ENCODE results near the gene CSTF1.

The CSTF1 gene

GRCh38 chr20:56418385-56418861, 26.0 kb downstream of the CSTF1 start:
- no peaks in the 10 kb centered on the region for H3K36me3 ChIP-seq (ENCODE audit: control insufficient read depth, insufficient read depth, low read length)
- H3K9ac ChIP-seq = no peak overlapping the region
- H3K4me1 ChIP-seq = no peaks in the 10 kb centered on the region
- no peak overlapping the region for H3K4me2 ChIP-seq (ENCODE audit: low read length)
- no peak overlapping the region for H3K27ac ChIP-seq
- H3K79me2 ChIP-seq = no peaks in the 10 kb centered on the region
- no peak overlapping the region for H2AFZ ChIP-seq
- no peaks in the 10 kb centered on the region for H3K9me3 ChIP-seq (ENCODE audit: control insufficient read depth, low read length)
- TF ChIP-seq, protein P1, sequence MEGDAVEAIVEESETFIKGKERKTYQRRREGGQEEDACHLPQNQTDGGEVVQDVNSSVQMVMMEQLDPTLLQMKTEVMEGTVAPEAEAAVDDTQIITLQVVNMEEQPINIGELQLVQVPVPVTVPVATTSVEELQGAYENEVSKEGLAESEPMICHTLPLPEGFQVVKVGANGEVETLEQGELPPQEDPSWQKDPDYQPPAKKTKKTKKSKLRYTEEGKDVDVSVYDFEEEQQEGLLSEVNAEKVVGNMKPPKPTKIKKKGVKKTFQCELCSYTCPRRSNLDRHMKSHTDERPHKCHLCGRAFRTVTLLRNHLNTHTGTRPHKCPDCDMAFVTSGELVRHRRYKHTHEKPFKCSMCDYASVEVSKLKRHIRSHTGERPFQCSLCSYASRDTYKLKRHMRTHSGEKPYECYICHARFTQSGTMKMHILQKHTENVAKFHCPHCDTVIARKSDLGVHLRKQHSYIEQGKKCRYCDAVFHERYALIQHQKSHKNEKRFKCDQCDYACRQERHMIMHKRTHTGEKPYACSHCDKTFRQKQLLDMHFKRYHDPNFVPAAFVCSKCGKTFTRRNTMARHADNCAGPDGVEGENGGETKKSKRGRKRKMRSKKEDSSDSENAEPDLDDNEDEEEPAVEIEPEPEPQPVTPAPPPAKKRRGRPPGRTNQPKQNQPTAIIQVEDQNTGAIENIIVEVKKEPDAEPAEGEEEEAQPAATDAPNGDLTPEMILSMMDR (IDR thresholded peaks at IDR 0.05) = no peak
- H3K27me3 ChIP-seq (ENCODE audit: control insufficient read depth, insufficient read depth, low read length) = no peaks in the 10 kb centered on the region
- no peak overlapping the region for H3K4me3 ChIP-seq (ENCODE audit: low read depth, low read length)

DNA sequence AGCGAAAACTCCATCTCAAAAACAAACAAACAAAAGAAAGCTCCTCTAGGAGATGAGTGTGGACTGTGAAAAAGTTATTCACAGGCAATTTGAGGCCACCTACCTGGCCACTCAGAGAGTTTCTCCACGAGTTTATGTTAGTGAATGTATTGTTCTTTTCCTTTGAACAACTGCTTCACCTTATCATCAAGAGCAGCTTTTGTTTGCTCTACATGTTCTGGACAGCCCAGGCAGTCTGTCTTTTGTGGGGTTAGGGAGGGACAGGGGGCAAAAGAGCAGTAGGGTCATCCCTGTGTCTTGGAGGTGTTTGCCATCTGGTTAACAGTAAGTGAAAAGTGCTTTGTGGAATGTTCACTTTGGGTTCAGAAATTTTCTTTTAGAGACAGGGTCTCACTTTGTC, 27.6 kb downstream of the CSTF1 start:
- Histone ChIP-seq H3K79me2 (no peaks in the 10 kb centered on the region), H3K27ac (no peak overlapping the region)

GRCh38 chr20:56420940-56421688, 28.7 kb downstream of the CSTF1 start:
- no peaks in the 10 kb centered on the region for H3K36me3 ChIP-seq (ENCODE audit: control insufficient read depth, insufficient read depth, low read length)
- no peak overlapping the region for H3K4me3 ChIP-seq (ENCODE audit: low read depth, low read length)
- no peaks in the 10 kb centered on the region for H3K79me2 ChIP-seq
- H3K9ac ChIP-seq = no peak overlapping the region
- H3K27ac ChIP-seq = no peak overlapping the region
- H3K27me3 ChIP-seq (ENCODE audit: control insufficient read depth, insufficient read depth, low read length) = no peaks in the 10 kb centered on the region
- no peaks in the 10 kb centered on the region for H3K9me3 ChIP-seq (ENCODE audit: control insufficient read depth, low read length)
- TF ChIP-seq, protein P1 (IDR thresholded peaks at IDR 0.05) = no peak
- H3K4me1 ChIP-seq = no peaks in the 10 kb centered on the region
- H2AFZ ChIP-seq = no peak overlapping the region
- no peak overlapping the region for H3K4me2 ChIP-seq (ENCODE audit: low read length)

More for the DNA sequence above, 27.6 kb downstream of the CSTF1 start:
- TF ChIP-seq, protein P1 (IDR thresholded peaks at IDR 0.05) = no peak
- no peaks in the 10 kb centered on the region for H3K4me1 ChIP-seq
- H3K4me2 ChIP-seq (ENCODE audit: low read length) = no peak overlapping the region
- no peak overlapping the region for H3K9ac ChIP-seq
- no peaks in the 10 kb centered on the region for H3K27me3 ChIP-seq (ENCODE audit: control insufficient read depth, insufficient read depth, low read length)
- H2AFZ ChIP-seq = no peak overlapping the region
- no peak overlapping the region for H3K4me3 ChIP-seq (ENCODE audit: low read depth, low read length)
- no peaks in the 10 kb centered on the region for H3K36me3 ChIP-seq (ENCODE audit: control insufficient read depth, insufficient read depth, low read length)
- H3K9me3 ChIP-seq (ENCODE audit: control insufficient read depth, low read length) = no peaks in the 10 kb centered on the region

GRCh38 chr20:56422076-56422823, 29.8 kb downstream of the CSTF1 start:
- no peaks in the 10 kb centered on the region for H3K27me3 ChIP-seq (ENCODE audit: control insufficient read depth, insufficient read depth, low read length)
- no peak overlapping the region for H3K4me3 ChIP-seq (ENCODE audit: low read depth, low read length)
- no peaks in the 10 kb centered on the region for H3K4me1 ChIP-seq
- TF ChIP-seq, protein P1 (IDR thresholded peaks at IDR 0.05) = no peak
- H2AFZ ChIP-seq = no peak overlapping the region
- H3K9me3 ChIP-seq (ENCODE audit: control insufficient read depth, low read length) = no peaks in the 10 kb centered on the region
- no peaks in the 10 kb centered on the region for H3K36me3 ChIP-seq (ENCODE audit: control insufficient read depth, insufficient read depth, low read length)
- no peaks in the 10 kb centered on the region for H3K79me2 ChIP-seq
- H3K9ac ChIP-seq = no peak overlapping the region
- no peak overlapping the region for H3K4me2 ChIP-seq (ENCODE audit: low read length)
- no peak overlapping the region for H3K27ac ChIP-seq

Data from parathyroid adenoma (tissue), 2 donors.